ENCODE results near the gene GPER1. TPM values are rescaled to one million over a fixed set of nuclear protein-coding genes. Genes with fewer than 3 reads are reported as not detected.
"Not testable (repeated sequence)": the region's sequence is repeated elsewhere in the genome, so short reads cannot be mapped to it uniquely, and the experiment has no call there.

The GPER1 gene
- total RNA-seq (2014; rRNA removed; shearing (Covaris generic)) = 0.40 and 4.5 TPM in 2 replicates

GRCh38 chr7:1087952-1088920 is at the start of gene GPER1:
Gene GPER1 (plus strand): TSS chr7:1088113. CDS start chr7:1091729, 3,616 bp downstream.
- DNase-seq (ENCODE audit: low read depth) = peak; percentile 48

- DNase-seq (ENCODE audit: low read depth) = not testable (repeated sequence)
These were observed 47.7 kb upstream of the GPER1 start for GRCh38 chr7:1040233-1040632.

- peak; percentile 66 for DNase-seq (ENCODE audit: low read depth)
These were observed 47.1 kb upstream of the GPER1 start for GRCh38 chr7:1040790-1041189.

GRCh38 chr7:1041551-1042491 is 46.1 kb upstream of the GPER1 start:
- peak; percentile 28 for DNase-seq (ENCODE audit: low read depth)

GRCh38 chr7:1042492-1042833 is 45.5 kb upstream of the GPER1 start:
- peak; percentile 35 for DNase-seq (ENCODE audit: low read depth)

- no peak for DNase-seq (ENCODE audit: low read depth)
These were observed 44.2 kb upstream of the GPER1 start for GRCh38 chr7:1043552-1044188.

GRCh38 chr7:1044189-1045068 is 43.5 kb upstream of the GPER1 start, which contains the start of gene GPR146:
Gene GPR146 (plus strand): TSS chr7:1044546. CDS start chr7:1057516, 12,970 bp downstream.
- peak; percentile 99 for DNase-seq (ENCODE audit: low read depth)

GRCh38 chr7:1045069-1046063 is 42.5 kb upstream of the GPER1 start:
- no peak for DNase-seq (ENCODE audit: low read depth)

GRCh38 chr7:1046722-1047679 is 40.9 kb upstream of the GPER1 start:
- DNase-seq (ENCODE audit: low read depth) = no peak

- no peak for DNase-seq (ENCODE audit: low read depth)
These were observed 38.7 kb upstream of the GPER1 start for GRCh38 chr7:1049006-1049741.

GRCh38 chr7:1049801-1050200 is 38.1 kb upstream of the GPER1 start:
- no peak for DNase-seq (ENCODE audit: low read depth)

GRCh38 chr7:1050254-1050906 is 37.5 kb upstream of the GPER1 start:
- no peak for DNase-seq (ENCODE audit: low read depth)

- no peak for DNase-seq (ENCODE audit: low read depth)
These were observed 36.8 kb upstream of the GPER1 start for GRCh38 chr7:1050956-1051690.

GRCh38 chr7:1052031-1052818 is 35.7 kb upstream of the GPER1 start:
- DNase-seq (ENCODE audit: low read depth) = no peak

- no peak for DNase-seq (ENCODE audit: low read depth)
These were observed 34.9 kb upstream of the GPER1 start for GRCh38 chr7:1053002-1053411.

Data from Daoy (cell line).